SK-N-SH (cell line): ENCODE results near the gene LRP11. TPM values are rescaled to one million over a fixed set of nuclear protein-coding genes. Genes with fewer than 3 reads are reported as not detected.

ENCODE experiments used
- CTCF ChIA-PET: fragments of 300-600, 350-600 bp; formaldehyde crosslinking; extraction: SDS; loops from one replicate; lab custom pipeline; 2021; lab: Yijun Ruan, JAX
- POLR2A ChIA-PET: fragments of 350-600 bp; sonication (Branson Sonifier 250); formaldehyde crosslinking; extraction: SDS; loops from one replicate; lab custom pipeline; 2020; ENCODE audit warnings: antibody characterized with exemption, inconsistent platforms; lab: Yijun Ruan, JAX
- DNase-seq: peaks from one replicate; pipeline ENCODE4 v3.0.0; 2012
- H2AFZ ChIP-seq: fragments of 200-600 bp; sonication (generic); 2 replicates; pipeline ENCODE4 v1.8.1; 2016; ENCODE audit warnings: antibody characterized with exemption, mild to moderate bottlenecking, low read depth
- H3F3A ChIP-seq: fragments of 200-600 bp; sonication (generic); replicated peaks from 2 replicates; pipeline ENCODE3; 2016; ENCODE audit warnings: antibody characterized with exemption, mild to moderate bottlenecking; ENCODE audit not compliant: insufficient read depth
- H3K27ac ChIP-seq, 2 experiments: fragments of 200-500 bp in 1 of 2; fragments of 200-600 bp in 1 of 2; sonication (Bioruptor generic) in 1 of 2; sonication (generic), shearing (Covaris generic) in 1 of 2; 2 replicates each; pipeline versions ENCODE4 v1.5.1 to v1.6.1; 2014 to 2016; ENCODE audit warnings: low read depth in 2 of 2, inconsistent platforms in 1 of 2, low read length in 1 of 2, mild to moderate bottlenecking in 1 of 2, mixed read lengths in 1 of 2
- H3K27me3 ChIP-seq: fragments of 200-600 bp; sonication (generic), shearing (Covaris generic); 2 replicates; pipeline ENCODE4 v1.6.1; 2016; ENCODE audit warnings: mixed run types; ENCODE audit not compliant: insufficient read depth
- H3K36me3 ChIP-seq, 2 experiments: fragments of 200-500 bp in 1 of 2; fragments of 200-600 bp in 1 of 2; sonication (Bioruptor generic) in 1 of 2; sonication (generic) in 1 of 2; replicated peaks in 1 of 2; 2 replicates each; pipeline versions ENCODE3 to v1.5.1; 2014 to 2016; ENCODE audit warnings: low read length in 1 of 2, mild to moderate bottlenecking in 1 of 2; ENCODE audit not compliant: insufficient read depth in 2 of 2, control insufficient read depth in 1 of 2
- H3K4me1 ChIP-seq, 2 experiments: fragments of 200-500 bp in 1 of 2; fragments of 200-600 bp in 1 of 2; sonication (Bioruptor generic) in 1 of 2; sonication (generic), shearing (Covaris generic) in 1 of 2; 2 replicates each; pipeline versions ENCODE4 v1.5.1 to v1.6.1; 2014 to 2016; ENCODE audit warnings: low read depth in 1 of 2, low read length in 1 of 2, mixed run types in 1 of 2; ENCODE audit not compliant: insufficient read depth in 2 of 2, control insufficient read depth in 1 of 2
- H3K4me2 ChIP-seq: fragments of 200-600 bp; sonication (generic), shearing (Covaris generic); 2 replicates; pipeline ENCODE4 v1.6.1; 2017; ENCODE audit warnings: mixed run types
- H3K4me3 ChIP-seq, 2 experiments: fragments of 200-500 bp in 1 of 2; fragments of 200-600 bp in 1 of 2; sonication (Bioruptor generic) in 1 of 2; sonication (generic), shearing (Covaris generic) in 1 of 2; 2 replicates each; pipeline versions ENCODE4 v1.5.1 to v1.8.1; 2014 to 2016; ENCODE audit warnings: low read depth in 2 of 2, inconsistent platforms in 1 of 2, low read length in 1 of 2, mild to moderate bottlenecking in 1 of 2, mixed read lengths in 1 of 2, moderate library complexity in 1 of 2
- H3K79me2 ChIP-seq: fragments of 200-600 bp; sonication (generic); 2 replicates; pipeline ENCODE4 v1.8.1; 2017; ENCODE audit warnings: mild to moderate bottlenecking; ENCODE audit not compliant: insufficient read depth
- H3K9ac ChIP-seq: fragments of 200-600 bp; sonication (generic); 2 replicates; pipeline ENCODE4 v1.6.1; 2017; ENCODE audit warnings: mixed run types
- H3K9me2 ChIP-seq: fragments of 200-600 bp; sonication (generic); 2 replicates; pipeline ENCODE4 v1.6.1; 2017; ENCODE audit warnings: mixed run types
- H3K9me3 ChIP-seq: fragments of 200-600 bp; sonication (generic); 2 replicates; pipeline ENCODE4 v1.6.1; 2017; ENCODE audit warnings: mixed run types, mild to moderate bottlenecking, moderate library complexity
- H4K20me1 ChIP-seq: fragments of 200-600 bp; sonication (generic); 2 replicates; pipeline ENCODE4 v1.6.1; 2017; ENCODE audit warnings: mild to moderate bottlenecking, mixed run types; ENCODE audit not compliant: insufficient read depth
- CHD2 ChIP-seq: fragments of 150-350 bp; IDR thresholded peaks from 2 replicates; pipeline ENCODE4 v1.6.1; 2018; ENCODE audit warnings: low read length; ENCODE audit not compliant: partially characterized antibody
- CTCF ChIP-seq: fragments of 200-600 bp; sonication (generic); IDR thresholded peaks from 2 replicates; pipeline ENCODE4 v1.6.1; 2017; ENCODE audit warnings: antibody characterized with exemption, mild to moderate bottlenecking, moderate library complexity
- ELF1 ChIP-seq: IDR thresholded peaks from 2 replicates; pipeline ENCODE4 v1.4.0; 2012
- FOXJ3 ChIP-seq: sonication (generic); formaldehyde crosslinking; IDR thresholded peaks from 2 replicates; pipeline ENCODE4 v1.5.1; 2020; ENCODE audit warnings: mild to moderate bottlenecking, missing genetic modification reagents
- GABPA ChIP-seq: IDR thresholded peaks from 2 replicates; pipeline ENCODE4 v1.4.0; 2012; ENCODE audit warnings: low read depth, mild to moderate bottlenecking
- GATA2 ChIP-seq: sonication (generic); formaldehyde crosslinking; IDR thresholded peaks from 2 replicates; pipeline ENCODE4 v1.5.0; 2020; ENCODE audit warnings: mild to moderate bottlenecking, missing genetic modification reagents
- IRF3 ChIP-seq: fragments of 150-350 bp; IDR thresholded peaks from 2 replicates; pipeline ENCODE4 v1.6.1; 2016; ENCODE audit warnings: mild to moderate bottlenecking, low read depth, low read length
- MXI1 ChIP-seq: IDR thresholded peaks from 2 replicates; pipeline ENCODE4 v1.6.1; 2012; ENCODE audit warnings: mild to moderate bottlenecking, low read depth, low read length, improper control_type of control experiment
- PBX3 ChIP-seq: IDR thresholded peaks from 2 replicates; pipeline ENCODE4; 2012
- POLR2AphosphoS5 ChIP-seq: IDR thresholded peaks from 2 replicates; pipeline ENCODE4 v1.6.1; 2012; ENCODE audit warnings: low read depth, low read length
- REST ChIP-seq: IDR thresholded peaks from 2 replicates; pipeline ENCODE4 v1.6.1; 2012; ENCODE audit warnings: mild to moderate bottlenecking, low read depth, low read length, moderate library complexity
- SIN3A ChIP-seq: IDR thresholded peaks from 2 replicates; pipeline ENCODE4 v1.6.1; 2012; ENCODE audit warnings: low read depth, mild to moderate bottlenecking, low read length, moderate library complexity, borderline replicate concordance
- TCF12 ChIP-seq: IDR thresholded peaks from 2 replicates; pipeline ENCODE4 v1.4.0; 2012
- TEAD4 ChIP-seq: IDR thresholded peaks from 2 replicates; pipeline ENCODE4 v1.4.0; 2012; ENCODE audit warnings: mild to moderate bottlenecking, borderline replicate concordance; ENCODE audit not compliant: insufficient read depth
- YY1 ChIP-seq: IDR thresholded peaks from 2 replicates; pipeline ENCODE4 v1.4.0; 2012; ENCODE audit warnings: low read depth, mild to moderate bottlenecking
- WGBS: methylation state at CpG from one replicate; pipeline ENCODE4 v1.1.6; 2017; ENCODE audit warnings: low lambda C conversion rate; 5-methylcytosine and 5-hydroxymethylcytosine counted together
- polyA plus RNA-seq, 3 experiments: library from polyadenylated mRNA; depleted of rRNA; stranded (reverse); fragments of >200 nt; gene quantifications; 2 replicates each; pipeline ENCODE4 v1.2.3, GENCODE V29; 2012

LRP11 gene
- polyA plus RNA-seq, 1 of the 3 experiments (the other 2 are of a cell fraction) = 25.0 TPM

- Histone ChIP-seq H3K27me3 (no peaks in the 10 kb centered on the region), H3F3A (no peaks in the 10 kb centered on the region), H4K20me1 (no peaks in the 10 kb centered on the region), H3K79me2 (no peaks in the 10 kb centered on the region), H3K4me1 (no peaks in the 10 kb centered on the region), H3K9me2 (no peaks in the 10 kb centered on the region), H3K4me3 (no peak overlapping the region), H3K9me3 (no peaks in the 10 kb centered on the region), H3K27ac (no peak overlapping the region), H2AFZ (no peak overlapping the region), H3K36me3 (peaks cover 19 to 29% of the 10 kb centered on the region in 2 experiments), H3K9ac (no peak overlapping the region), H3K4me2 (no peak overlapping the region)
- DNase-seq = no peak
- WGBS = 96% methylated on average over 7 of the region's 7 CpGs
- POLR2A ChIA-PET = no interaction called here
- CTCF ChIA-PET = no interaction called here
- TF ChIP-seq TCF12 = no peak
- TF ChIP-seq MXI1 = no peak
- TF ChIP-seq CHD2 = no peak
- no peak for TF ChIP-seq GABPA
- TF ChIP-seq PBX3 = no peak
- no peak for TF ChIP-seq ELF1
- no peak for TF ChIP-seq POLR2AphosphoS5
Observed at GRCh38 chr6:149830731-149831307, 33.3 kb downstream of the LRP11 start.

GRCh38 chr6:149825292-149825691, 38.9 kb downstream of the LRP11 start:
- Histone ChIP-seq H3K79me2 (no peaks in the 10 kb centered on the region), H3K27me3 (no peaks in the 10 kb centered on the region), H3K9me3 (no peaks in the 10 kb centered on the region), H2AFZ (no peak overlapping the region), H3F3A (no peaks in the 10 kb centered on the region), H4K20me1 (no peaks in the 10 kb centered on the region), H3K9ac (no peak overlapping the region), H3K4me3 (no peak overlapping the region), H3K27ac (no peak overlapping the region), H3K4me1 (no peaks in the 10 kb centered on the region), H3K4me2 (no peak overlapping the region), H3K9me2 (no peaks in the 10 kb centered on the region), H3K36me3 (peaks cover 14 to 29% of the 10 kb centered on the region in 2 experiments)
- TF ChIP-seq CTCF (no peak), SIN3A (no peak), TEAD4 (no peak), YY1 (no peak), CHD2 (no peak), GATA2 (CRISPR knock-in tag) (no peak), FOXJ3 (CRISPR knock-in tag) (no peak), IRF3 (no peak), REST (no peak)
- 85% methylated on average over 4 of the region's 4 CpGs for WGBS
- no peak for DNase-seq
- CTCF ChIA-PET = interaction anchor here (0.9 to 2.3 kb wide), 4 partner anchors 9 to 200 kb away, joined by 3 to 7 read pairs (median 5); no protein-coding TSS in a partner anchor
- POLR2A ChIA-PET = no interaction called here
